GM12873 (cell line): ENCODE results near the gene EHBP1.

Source experiments
- TF ChIP-seq, protein P1 (sequence below): IDR thresholded peaks from 2 replicates; pipeline ENCODE4 v1.5.1; 2012; ENCODE audit warnings: low read depth, mild to moderate bottlenecking, moderate library complexity, low read length, control low read depth; ENCODE audit not compliant: insufficient read depth; ENCODE audit errors: missing control alignments

Gene EHBP1

DNA sequence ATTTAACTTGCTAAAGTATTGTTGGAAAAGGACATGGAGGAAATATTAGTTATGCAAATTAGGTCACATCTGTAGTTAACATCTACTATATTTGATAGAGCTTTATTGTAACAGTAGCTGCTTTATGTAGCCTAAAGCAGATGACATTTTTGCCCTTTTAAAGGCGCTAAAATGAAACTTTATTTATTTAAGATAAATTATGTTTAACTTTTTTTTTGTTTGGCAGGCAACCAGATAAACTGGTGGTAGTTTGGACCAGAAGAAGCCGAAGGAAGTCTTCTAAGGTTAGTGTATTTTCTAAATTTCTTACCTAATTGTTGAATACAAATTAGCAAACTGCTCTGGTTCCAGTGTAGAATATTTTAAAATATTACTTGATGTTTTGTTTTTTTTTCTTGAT is 41.7 kb downstream of the EHBP1 start:
- TF ChIP-seq, protein P1, sequence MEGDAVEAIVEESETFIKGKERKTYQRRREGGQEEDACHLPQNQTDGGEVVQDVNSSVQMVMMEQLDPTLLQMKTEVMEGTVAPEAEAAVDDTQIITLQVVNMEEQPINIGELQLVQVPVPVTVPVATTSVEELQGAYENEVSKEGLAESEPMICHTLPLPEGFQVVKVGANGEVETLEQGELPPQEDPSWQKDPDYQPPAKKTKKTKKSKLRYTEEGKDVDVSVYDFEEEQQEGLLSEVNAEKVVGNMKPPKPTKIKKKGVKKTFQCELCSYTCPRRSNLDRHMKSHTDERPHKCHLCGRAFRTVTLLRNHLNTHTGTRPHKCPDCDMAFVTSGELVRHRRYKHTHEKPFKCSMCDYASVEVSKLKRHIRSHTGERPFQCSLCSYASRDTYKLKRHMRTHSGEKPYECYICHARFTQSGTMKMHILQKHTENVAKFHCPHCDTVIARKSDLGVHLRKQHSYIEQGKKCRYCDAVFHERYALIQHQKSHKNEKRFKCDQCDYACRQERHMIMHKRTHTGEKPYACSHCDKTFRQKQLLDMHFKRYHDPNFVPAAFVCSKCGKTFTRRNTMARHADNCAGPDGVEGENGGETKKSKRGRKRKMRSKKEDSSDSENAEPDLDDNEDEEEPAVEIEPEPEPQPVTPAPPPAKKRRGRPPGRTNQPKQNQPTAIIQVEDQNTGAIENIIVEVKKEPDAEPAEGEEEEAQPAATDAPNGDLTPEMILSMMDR = no peak

DNA sequence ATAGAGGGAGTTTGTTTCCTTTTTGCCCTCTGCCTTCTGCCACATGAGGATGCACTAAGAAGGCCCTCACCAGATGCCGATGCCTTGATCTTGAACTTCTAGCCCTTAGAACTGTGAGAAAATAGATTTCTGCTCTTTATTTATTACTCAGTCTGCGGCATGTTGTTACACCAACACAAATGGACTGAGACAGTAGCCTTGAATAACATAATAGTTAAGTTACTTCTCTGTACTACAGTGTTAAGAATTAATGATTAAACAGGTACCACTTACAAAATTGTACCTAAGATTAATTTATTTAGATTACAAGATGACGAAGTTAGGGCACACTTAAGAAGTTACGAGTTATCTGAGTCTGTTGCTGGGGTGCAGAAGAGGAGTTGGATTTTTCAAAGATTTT is 42.4 kb downstream of the EHBP1 start:
- TF ChIP-seq, protein P1 = no peak

DNA sequence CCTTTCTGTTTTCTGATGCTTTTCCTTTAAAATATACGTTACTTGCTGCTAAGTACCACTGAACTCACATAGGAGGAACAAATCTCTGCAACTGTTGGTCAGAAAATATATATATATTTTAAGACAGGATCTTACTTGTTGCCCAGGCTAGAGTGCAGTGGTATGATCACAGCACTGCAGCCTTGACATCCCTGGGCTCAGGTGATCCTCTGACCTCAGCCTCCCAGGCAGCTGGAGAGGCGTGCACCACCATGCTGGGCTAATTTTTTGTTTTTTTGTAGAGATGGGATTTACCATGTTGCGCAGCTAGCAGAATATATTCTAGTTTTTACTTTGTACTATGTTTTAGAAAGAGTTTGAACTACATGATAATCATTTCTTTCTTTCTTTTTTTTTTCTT is 51.5 kb downstream of the EHBP1 start:
- TF ChIP-seq, protein P1 = no peak

DNA sequence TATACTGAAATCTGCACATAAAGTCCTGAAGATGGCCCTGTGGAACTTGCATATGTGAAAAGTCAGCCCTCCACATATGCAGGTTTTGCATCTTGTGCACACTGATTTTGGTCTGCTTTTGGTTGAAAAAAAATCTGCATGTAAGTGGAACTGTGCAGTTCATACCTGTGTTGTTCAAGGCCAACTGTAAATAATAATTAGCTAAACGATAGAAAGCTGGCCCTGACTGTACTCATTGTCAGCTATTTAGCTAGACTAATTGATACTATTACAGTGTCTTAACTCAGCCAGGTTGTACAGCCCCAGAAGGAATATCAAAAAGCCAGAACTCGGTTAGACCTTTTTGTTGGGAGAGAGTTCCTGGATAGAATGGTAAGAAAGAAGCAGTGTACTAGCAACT is 54.5 kb downstream of the EHBP1 start:
- TF ChIP-seq, protein P1 = no peak

DNA sequence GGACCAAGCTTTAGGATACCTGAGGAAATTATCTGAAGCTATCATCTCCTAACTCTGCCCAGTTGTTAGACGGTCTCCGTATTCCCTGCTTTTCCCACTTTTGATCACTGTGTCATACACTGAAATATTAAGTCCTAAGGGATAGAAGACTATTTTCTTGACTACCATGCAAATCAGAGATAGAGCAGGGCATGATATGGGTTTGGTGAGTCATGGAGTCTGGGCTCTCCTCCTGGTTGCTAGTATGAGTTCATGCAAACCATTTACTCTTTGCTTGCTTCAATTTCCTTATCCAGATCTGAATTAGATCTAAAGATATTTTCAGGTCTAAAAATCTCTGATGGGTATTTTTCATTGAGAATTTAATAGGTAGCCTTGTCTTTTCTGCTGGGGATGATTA is 55.0 kb downstream of the EHBP1 start:
- TF ChIP-seq, protein P1 = no peak

DNA sequence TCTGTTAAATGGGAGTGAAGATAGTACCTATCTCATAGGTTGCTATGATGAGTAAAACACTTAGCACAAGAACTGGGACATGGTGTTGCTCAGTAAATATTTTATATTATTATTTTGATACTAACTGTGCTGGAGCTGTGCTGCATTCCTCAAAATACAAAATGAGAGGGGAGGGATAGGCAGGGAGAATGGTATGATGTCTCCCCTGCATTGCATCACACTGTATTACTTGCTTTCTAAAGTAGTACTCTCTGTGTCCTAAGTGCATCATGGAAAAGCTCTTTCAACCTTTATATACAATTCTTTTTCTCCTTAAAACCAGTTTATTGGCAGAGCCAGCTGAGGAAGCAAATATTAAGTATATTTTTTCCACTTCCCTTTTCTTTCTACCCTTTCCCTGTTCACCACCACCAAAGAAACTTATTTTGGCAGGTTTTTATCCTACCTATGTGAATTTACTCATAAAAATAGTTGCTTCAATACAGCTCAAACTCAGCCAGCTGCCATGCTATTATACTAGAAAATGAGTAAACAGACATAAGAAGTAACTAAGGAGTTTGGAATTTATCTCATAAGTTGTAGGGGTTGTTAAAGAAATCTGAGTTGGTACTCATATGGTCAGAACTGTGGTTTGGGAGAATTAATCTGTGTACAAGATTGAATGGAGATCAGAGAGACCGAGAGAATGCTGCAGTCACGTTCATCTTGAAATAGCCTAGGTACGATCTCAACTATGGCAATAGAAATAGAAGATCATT is 60.3 kb downstream of the EHBP1 start:
- TF ChIP-seq, protein P1 = no peak

DNA sequence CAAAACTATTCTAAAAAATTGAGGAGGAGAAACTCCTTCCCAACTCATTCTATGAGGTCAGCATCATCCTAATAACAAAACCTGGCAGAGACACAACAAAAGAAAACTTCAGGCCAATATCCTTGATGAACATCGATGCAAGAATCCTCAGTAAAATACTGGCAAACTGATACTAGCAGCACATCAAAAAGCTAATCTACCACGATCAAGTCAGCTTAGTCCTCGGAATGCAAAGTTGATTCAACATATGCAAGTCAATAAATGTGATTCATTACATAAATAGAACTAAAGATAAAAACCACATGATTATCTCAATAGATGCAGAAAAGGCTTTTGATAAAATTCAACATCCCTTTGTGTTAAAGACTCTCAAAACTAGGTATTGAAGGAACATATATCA is 63.1 kb downstream of the EHBP1 start:
- TF ChIP-seq, protein P1 = no peak
